Activated naive CD8-positive, alpha-beta T cell treated with anti-CD3 and anti-CD28 coated beads, Interleukin-2, amount 10 ng/mL, durations not matched to agents 7 days and 5 days (primary cell): ENCODE measurements around the gene SOX2. TPM values are rescaled to one million over a fixed set of nuclear protein-coding genes. Genes with fewer than 3 reads are reported as not detected.
"Not testable (repeated sequence)": the region's sequence is repeated elsewhere in the genome, so short reads cannot be mapped to it uniquely, and the experiment has no call there.

Experiments used
- ATAC-seq: fragments of 150-1000 bp; cut with Tn5 transposase; one replicate; pipeline ENCODE4 v1.10.0; 2021; ENCODE audit warnings: low read depth, moderate library complexity
- POLR2A ChIA-PET: fragments of 350-600 bp; sonication (Branson Sonifier 250); formaldehyde crosslinking; loops from one replicate; lab custom pipeline; 2021; ENCODE audit warnings: antibody characterized with exemption; lab: Charles Lee
- DNase-seq: peaks from one replicate; pipeline ENCODE4 v3.0.0; 2021
- H3K27ac Mint-ChIP-seq: one replicate; pipeline ENCODE4 v1.8.0; 2022; ENCODE audit warnings: mild to moderate bottlenecking, mixed read lengths
- H3K27me3 Mint-ChIP-seq: one replicate; pipeline ENCODE4 v1.8.0; 2022; ENCODE audit warnings: mild to moderate bottlenecking, moderate library complexity, mixed read lengths
- H3K36me3 Mint-ChIP-seq: one replicate; pipeline ENCODE4 v1.8.0; 2021; ENCODE audit warnings: mild to moderate bottlenecking, mixed read lengths
- H3K4me1 Mint-ChIP-seq: one replicate; pipeline ENCODE4 v1.8.0; 2021; ENCODE audit warnings: mixed read lengths
- H3K4me3 Mint-ChIP-seq: one replicate; pipeline ENCODE4 v1.8.0; 2022; ENCODE audit warnings: mild to moderate bottlenecking, moderate library complexity, mixed read lengths
- H3K9me3 Mint-ChIP-seq: one replicate; pipeline ENCODE4 v1.8.0; 2021; ENCODE audit warnings: mixed read lengths
- total RNA-seq, 2 experiments: library from RNA; stranded (reverse); gene quantifications; one replicate each; pipeline ENCODE4 v1.2.3, GENCODE V29; 2021

Gene SOX2
- total RNA-seq, 2 experiments from 2014 or later: not detected

DNA sequence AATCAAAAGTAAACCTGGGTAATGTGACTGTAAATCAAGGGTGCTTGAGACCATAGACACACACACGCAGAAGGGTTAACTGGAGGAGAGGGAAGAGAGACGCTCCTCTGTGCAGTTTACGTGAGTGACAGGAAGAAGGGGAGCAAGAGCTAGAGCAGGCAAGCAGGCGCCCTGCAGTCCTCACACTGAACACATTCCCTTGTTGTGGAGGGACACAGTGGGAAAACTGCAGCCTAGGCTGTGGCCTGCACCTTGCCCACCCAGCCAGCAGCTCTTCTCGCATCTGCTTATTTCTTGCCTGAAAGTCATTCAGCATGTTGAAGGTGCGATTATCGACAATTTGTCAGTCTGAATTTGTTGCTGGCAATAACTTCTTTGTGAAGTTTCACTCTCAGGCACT is 24.2 kb downstream of the SOX2 start:
- ATAC-seq (no peak), DNase-seq (no peak)
- Mint-ChIP-seq H3K9me3 (no peaks in the 10 kb centered on the region), H3K36me3 (no peaks in the 10 kb centered on the region), H3K4me3 (no peak overlapping the region), H3K4me1 (no peaks in the 10 kb centered on the region), H3K27ac (no peak overlapping the region), H3K27me3 (peaks cover 4% of the 10 kb centered on the region)
- POLR2A ChIA-PET: no interaction called here

DNA sequence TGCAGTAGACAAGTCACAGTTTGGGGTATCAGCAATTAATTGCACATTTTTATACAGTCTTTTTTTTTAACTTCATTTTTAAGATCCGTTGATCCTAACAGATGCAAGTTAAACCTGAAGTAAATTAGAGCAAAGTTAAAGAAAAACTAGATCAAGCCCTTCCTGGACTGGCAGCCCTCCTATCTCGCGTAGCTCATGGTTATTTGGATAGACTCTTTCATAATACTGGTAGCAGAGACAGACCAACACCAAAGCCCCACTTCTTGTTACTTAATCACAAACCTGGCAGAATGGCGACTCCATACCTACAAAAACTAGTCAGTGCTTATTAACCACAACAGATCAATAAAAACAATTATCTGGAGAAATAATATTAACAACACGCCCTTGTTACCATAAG is 26.8 kb downstream of the SOX2 start:
- DNase-seq: no peak
- H3K27me3 Mint-ChIP-seq: no peaks in the 10 kb centered on the region
- no peaks in the 10 kb centered on the region for H3K36me3 Mint-ChIP-seq
- POLR2A ChIA-PET: no interaction called here
- no peak overlapping the region for H3K4me3 Mint-ChIP-seq
- no peak for ATAC-seq
- H3K4me1 Mint-ChIP-seq: no peaks in the 10 kb centered on the region
- no peaks in the 10 kb centered on the region for H3K9me3 Mint-ChIP-seq
- H3K27ac Mint-ChIP-seq: no peak overlapping the region

GRCh38 chr3:181739628-181740027 is 27.9 kb downstream of the SOX2 start:
- no peaks in the 10 kb centered on the region for H3K27me3 Mint-ChIP-seq
- ATAC-seq (no peak), DNase-seq (no peak)
- H3K9me3 Mint-ChIP-seq: no peaks in the 10 kb centered on the region
- H3K27ac Mint-ChIP-seq: no peak overlapping the region
- POLR2A ChIA-PET: no interaction called here
- no peak overlapping the region for H3K4me3 Mint-ChIP-seq
- H3K36me3 Mint-ChIP-seq: no peaks in the 10 kb centered on the region
- H3K4me1 Mint-ChIP-seq: no peaks in the 10 kb centered on the region

- DNase-seq (no peak), ATAC-seq (no peak)
- Mint-ChIP-seq H3K4me1 (no peaks in the 10 kb centered on the region), H3K27ac (no peak overlapping the region), H3K9me3 (no peaks in the 10 kb centered on the region), H3K4me3 (no peak overlapping the region), H3K27me3 (no peaks in the 10 kb centered on the region), H3K36me3 (no peaks in the 10 kb centered on the region)
- POLR2A ChIA-PET: no interaction called here
These were observed 29.7 kb downstream of the SOX2 start for GRCh38 chr3:181741417-181741816.

- Mint-ChIP-seq H3K27me3 (peaks cover 5% of the 10 kb centered on the region), H3K4me3 (no peak overlapping the region), H3K27ac (no peak overlapping the region), H3K36me3 (no peaks in the 10 kb centered on the region), H3K9me3 (no peaks in the 10 kb centered on the region), H3K4me1 (no peaks in the 10 kb centered on the region)
- ATAC-seq (no peak), DNase-seq (no peak)
- POLR2A ChIA-PET: no interaction called here
These were observed 40.5 kb downstream of the SOX2 start for GRCh38 chr3:181752202-181752671.

DNA sequence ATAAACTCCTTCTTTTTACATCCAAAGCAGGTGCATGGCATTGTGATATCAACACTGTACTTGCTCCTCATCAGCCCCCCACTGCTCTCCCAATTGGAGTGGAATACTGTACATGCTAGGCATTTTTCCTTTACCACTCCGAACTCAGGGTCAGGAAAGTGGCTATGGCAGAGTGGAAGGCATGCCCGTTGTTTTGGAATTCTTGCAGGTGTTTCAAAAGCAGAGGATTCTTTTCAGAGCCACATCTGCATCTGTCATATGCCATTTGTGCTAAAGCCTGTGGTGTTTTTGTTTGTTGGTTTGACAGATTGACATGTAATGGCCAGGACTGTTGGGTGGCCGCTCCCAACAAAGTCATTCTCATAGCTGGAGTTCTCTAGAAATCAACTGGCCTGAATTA is 41.7 kb downstream of the SOX2 start:
- no peak for DNase-seq
- H3K27ac Mint-ChIP-seq: no peak overlapping the region
- no peak for ATAC-seq
- H3K9me3 Mint-ChIP-seq: no peaks in the 10 kb centered on the region
- peaks cover 5% of the 10 kb centered on the region for H3K27me3 Mint-ChIP-seq
- H3K36me3 Mint-ChIP-seq: no peaks in the 10 kb centered on the region
- no peaks in the 10 kb centered on the region for H3K4me1 Mint-ChIP-seq
- H3K4me3 Mint-ChIP-seq: no peak overlapping the region
- POLR2A ChIA-PET: no interaction called here

- POLR2A ChIA-PET: no interaction called here
- Mint-ChIP-seq H3K27ac (no peak overlapping the region), H3K4me1 (no peaks in the 10 kb centered on the region), H3K27me3 (peaks cover 5% of the 10 kb centered on the region), H3K36me3 (no peaks in the 10 kb centered on the region), H3K9me3 (no peaks in the 10 kb centered on the region), H3K4me3 (no peak overlapping the region)
- no peak for DNase-seq
- no peak for ATAC-seq
These were observed 44.2 kb downstream of the SOX2 start for GRCh38 chr3:181755959-181756358.

DNA sequence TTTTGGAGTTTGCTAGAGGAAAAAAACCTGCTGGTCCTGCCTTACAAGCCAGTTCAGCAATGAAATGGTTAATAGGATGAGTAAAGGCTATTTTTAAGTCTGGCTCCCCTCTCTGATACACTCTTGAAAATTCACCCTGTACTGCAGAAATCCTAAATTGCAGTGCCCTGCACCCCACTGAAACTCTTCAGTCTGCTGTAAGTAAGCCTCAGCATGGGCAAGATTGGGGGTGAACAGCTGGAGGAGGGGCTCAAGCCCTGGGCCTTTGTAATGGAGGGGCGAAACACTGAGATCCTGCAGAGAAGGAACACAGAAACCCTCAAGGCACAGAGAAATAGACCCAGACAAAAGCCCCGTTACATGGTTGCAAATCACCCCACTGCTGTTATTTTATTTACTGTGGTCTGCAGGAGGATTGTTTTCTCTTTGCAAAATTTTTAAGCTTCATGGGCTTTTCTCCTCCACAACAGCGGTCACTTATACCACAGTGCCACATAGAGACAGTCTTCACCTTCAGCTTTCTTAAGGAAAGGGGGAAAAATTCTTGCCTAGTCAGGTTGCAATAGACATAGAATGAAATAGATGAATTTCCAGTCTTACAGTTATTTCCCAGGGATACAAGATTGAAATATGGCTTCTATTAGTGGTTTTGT is 45.0 kb downstream of the SOX2 start:
- no peak for DNase-seq
- peaks cover 5% of the 10 kb centered on the region for H3K27me3 Mint-ChIP-seq
- no peak overlapping the region for H3K27ac Mint-ChIP-seq
- H3K4me3 Mint-ChIP-seq: no peak overlapping the region
- ATAC-seq: no peak
- no peaks in the 10 kb centered on the region for H3K36me3 Mint-ChIP-seq
- no peaks in the 10 kb centered on the region for H3K9me3 Mint-ChIP-seq
- H3K4me1 Mint-ChIP-seq: no peaks in the 10 kb centered on the region
- POLR2A ChIA-PET: no interaction called here

DNA sequence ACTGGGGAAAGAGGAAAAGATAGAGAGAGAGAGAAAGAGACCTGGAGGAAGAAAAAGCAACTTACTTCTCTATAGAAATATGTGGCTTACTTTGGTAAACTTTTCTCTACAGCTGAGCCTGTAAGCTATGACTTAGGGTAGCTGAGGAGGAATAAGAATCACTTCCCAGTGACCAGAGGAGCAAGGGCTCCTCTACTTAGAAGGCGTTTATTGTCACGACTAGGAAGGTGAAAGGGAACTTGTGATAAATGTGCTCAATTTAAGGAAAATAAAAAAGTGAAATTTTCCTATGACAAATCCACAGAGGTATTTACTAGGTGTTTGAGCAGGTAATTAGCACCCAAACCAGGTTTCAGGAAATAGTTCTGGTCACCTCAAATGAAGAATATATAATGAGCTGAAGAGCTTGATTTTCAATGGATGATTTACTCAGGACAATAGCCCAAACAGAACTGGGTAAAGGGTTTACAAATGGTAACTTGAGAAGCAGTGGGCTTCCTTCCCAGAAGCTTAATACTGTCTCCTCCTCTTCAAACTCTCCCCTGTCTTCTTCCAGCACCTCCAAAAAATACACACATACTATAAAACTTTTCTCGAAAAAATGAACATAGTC is 46.1 kb downstream of the SOX2 start:
- H3K4me1 Mint-ChIP-seq: no peaks in the 10 kb centered on the region
- no peaks in the 10 kb centered on the region for H3K9me3 Mint-ChIP-seq
- H3K4me3 Mint-ChIP-seq: no peak overlapping the region
- no peak for ATAC-seq
- POLR2A ChIA-PET: no interaction called here
- no peak for DNase-seq
- peaks cover 5% of the 10 kb centered on the region for H3K27me3 Mint-ChIP-seq
- H3K36me3 Mint-ChIP-seq: no peaks in the 10 kb centered on the region
- H3K27ac Mint-ChIP-seq: no peak overlapping the region

- POLR2A ChIA-PET: no interaction called here
- DNase-seq (no peak), ATAC-seq (no peak)
- no peak overlapping the region for H3K4me3 Mint-ChIP-seq
- no peak overlapping the region for H3K27ac Mint-ChIP-seq
- no peaks in the 10 kb centered on the region for H3K27me3 Mint-ChIP-seq
- H3K9me3 Mint-ChIP-seq: no peaks in the 10 kb centered on the region
- no peaks in the 10 kb centered on the region for H3K4me1 Mint-ChIP-seq
- H3K36me3 Mint-ChIP-seq: no peaks in the 10 kb centered on the region
These were observed 50.2 kb downstream of the SOX2 start for GRCh38 chr3:181761906-181762305.

- POLR2A ChIA-PET: not testable (repeated sequence)
These were observed 52.3 kb downstream of the SOX2 start for GRCh38 chr3:181764033-181764432.

More at GRCh38 chr3:181764033-181764432, 52.3 kb downstream of the SOX2 start:
- H3K27me3 Mint-ChIP-seq, ATAC-seq, H3K4me1 Mint-ChIP-seq, H3K27ac Mint-ChIP-seq, H3K36me3 Mint-ChIP-seq, DNase-seq, H3K9me3 Mint-ChIP-seq, H3K4me3 Mint-ChIP-seq: not testable (repeated sequence)
